Prostate gland (tissue), 2 donors: ENCODE results near the gene L1CAM. TPM values are rescaled to one million over a fixed set of nuclear protein-coding genes. Genes with fewer than 3 reads are reported as not detected.
"Not testable (repeated sequence)": the region's sequence is repeated elsewhere in the genome, so short reads cannot be mapped to it uniquely, and the experiment has no call there.

Source experiments
- DNase-seq: peaks from one replicate; pipeline ENCODE4 v3.0.0-alpha.2; 2019; ENCODE audit warnings: low spot score
- H3K27ac ChIP-seq, 2 donors: fragments of 200-600 bp; sonication (generic); 2 replicates each; pipeline ENCODE4 v1.5.1; 2017 to 2019
- H3K27me3 ChIP-seq: fragments of 200-600 bp; sonication (generic); replicated peaks from 2 replicates; pipeline ENCODE4 v1.5.1; 2019; ENCODE audit not compliant: insufficient read depth
- H3K36me3 ChIP-seq, 2 donors: fragments of 200-600 bp; sonication (generic); 1 replicate in 1 of 2; 2 replicates in 1 of 2; pipeline versions ENCODE4 v1.5.1 to v1.8.1; 2017 to 2019
- H3K4me1 ChIP-seq: fragments of 200-600 bp; sonication (generic); replicated peaks from 2 replicates; pipeline ENCODE4 v1.5.1; 2019
- H3K4me3 ChIP-seq, 2 donors: fragments of 200-600 bp; sonication (generic); 2 replicates each; pipeline ENCODE4 v1.5.1; 2017 to 2019
- H3K9me3 ChIP-seq: fragments of 200-600 bp; sonication (generic); 2 replicates; pipeline ENCODE4 v1.5.1; 2017
- CTCF ChIP-seq, 4 experiments: fragments of 200-600 bp in 2 of 4; fragments of 450-650 bp in 2 of 4; sonication (generic) in 2 of 4; IDR thresholded peaks; 1 replicate in 3 of 4; 2 replicates in 1 of 4; pipeline ENCODE4 v1.5.1; 2016 to 2019; ENCODE audit warnings: antibody characterized with exemption in 4 of 4, mild to moderate bottlenecking in 2 of 4, moderate library complexity in 2 of 4
- POLR2A ChIP-seq: fragments of 450-650 bp; IDR thresholded peaks from one replicate; pipeline ENCODE4 v1.6.1; 2016; ENCODE audit warnings: antibody characterized with exemption, mild to moderate bottlenecking
- POLR2AphosphoS5 ChIP-seq: sonication (generic); formaldehyde crosslinking; IDR thresholded peaks from one replicate; pipeline ENCODE4 v1.6.1; 2017; ENCODE audit warnings: antibody characterized with exemption
- WGBS: methylation state at CpG from one replicate; pipeline ENCODE4 v1.1.5; 2018; 5-methylcytosine and 5-hydroxymethylcytosine counted together
- intact Hi-C: fragments of 100-400 bp; cut with DNase I; formaldehyde crosslinking; loops from one replicate; pipeline ENCODE4 v1.14.2; 2022
- total RNA-seq, 2 donors: library from RNA; depleted of rRNA; stranded (reverse); fragments of >200 nt; gene quantifications; one replicate each; pipeline ENCODE4 v1.1.0, GENCODE V29; 2016

Gene L1CAM
- total RNA-seq, 2 donors from 2014 or later = 0.73 to 18.0 TPM

GRCh38 chrX:153818571-153819383 is 67.2 kb downstream of the L1CAM start:
- peak overlapping the region; percentile 24 to 27 for H3K4me3 ChIP-seq
- H3K27me3 ChIP-seq = no peaks in the 10 kb centered on the region
- no peak overlapping the region for H3K27ac ChIP-seq
- TF ChIP-seq POLR2AphosphoS5 (no peak), POLR2A (no peak), CTCF (IDR thresholded peaks at IDR 0.05) (no peak)
- 16% methylated on average over 12 of the region's 67 CpGs for WGBS
- intact Hi-C loops = no loop called here
- H3K36me3 ChIP-seq = no peaks in the 10 kb centered on the region
- no peaks in the 10 kb centered on the region for H3K4me1 ChIP-seq
- DNase-seq = no peak
- no peaks in the 10 kb centered on the region for H3K9me3 ChIP-seq

- H3K27ac ChIP-seq, H3K9me3 ChIP-seq, DNase-seq, H3K36me3 ChIP-seq, intact Hi-C loops, H3K27me3 ChIP-seq, H3K4me3 ChIP-seq, H3K4me1 ChIP-seq: not testable (repeated sequence)
- WGBS = 91% methylated on average over 9 of the region's 9 CpGs
These were observed 67.9 kb downstream of the L1CAM start for GRCh38 chrX:153818064-153818463.

- no peak for DNase-seq
- intact Hi-C loops = no loop called here
- Histone ChIP-seq H3K27me3 (no peaks in the 10 kb centered on the region), H3K27ac (no peak overlapping the region), H3K36me3 (no peaks in the 10 kb centered on the region), H3K4me1 (no peaks in the 10 kb centered on the region), H3K9me3 (no peaks in the 10 kb centered on the region), H3K4me3 (no peak overlapping the region)
- WGBS = 74% methylated on average over 25 of the region's 25 CpGs
- TF ChIP-seq POLR2AphosphoS5 (no peak), POLR2A (no peak), CTCF (IDR thresholded peaks at IDR 0.05) (no peak)
These were observed 68.9 kb downstream of the L1CAM start for GRCh38 chrX:153816831-153817690.

- intact Hi-C loops = no loop called here
- Histone ChIP-seq H3K27ac (no peak overlapping the region), H3K4me1 (no peaks in the 10 kb centered on the region), H3K4me3 (no peak overlapping the region), H3K36me3 (no peaks in the 10 kb centered on the region), H3K27me3 (no peaks in the 10 kb centered on the region), H3K9me3 (no peaks in the 10 kb centered on the region)
- no peak for TF ChIP-seq POLR2AphosphoS5
- no peak for TF ChIP-seq POLR2A
- no peak for TF ChIP-seq CTCF (IDR thresholded peaks at IDR 0.05)
- WGBS = 81% methylated on average over 19 of the region's 19 CpGs
- no peak for DNase-seq
These were observed 71.2 kb downstream of the L1CAM start for GRCh38 chrX:153814591-153815315.

GRCh38 chrX:153813161-153813560 is 72.8 kb downstream of the L1CAM start:
- H3K27ac ChIP-seq = no peak overlapping the region
- no peaks in the 10 kb centered on the region for H3K4me1 ChIP-seq
- DNase-seq = no peak
- H3K4me3 ChIP-seq = no peak overlapping the region
- no peaks in the 10 kb centered on the region for H3K36me3 ChIP-seq
- intact Hi-C loops = no loop called here
- 100% methylated on average over 5 of the region's 5 CpGs for WGBS
- TF ChIP-seq CTCF (IDR thresholded peaks at IDR 0.05) = no peak
- no peak for TF ChIP-seq POLR2AphosphoS5
- TF ChIP-seq POLR2A = no peak
- no peaks in the 10 kb centered on the region for H3K9me3 ChIP-seq
- no peaks in the 10 kb centered on the region for H3K27me3 ChIP-seq
